Fibroblast of mammary gland (primary cell): ENCODE data around the gene ELOVL7.
"Not testable (repeated sequence)": the region's sequence is repeated elsewhere in the genome, so short reads cannot be mapped to it uniquely, and the experiment has no call there.

Source experiments
- DNase-seq: peaks from one replicate; pipeline ENCODE4 v3.0.0-alpha.2; 2010; ENCODE audit warnings: low read depth
- H3K4me3 ChIP-seq: 2 replicates; pipeline ENCODE4 v1.5.1; 2011; ENCODE audit warnings: low read depth, mild to moderate bottlenecking, low read length, moderate library complexity; ENCODE audit not compliant: control insufficient read depth
- CTCF ChIP-seq: conservative IDR thresholded peaks from 2 replicates; pipeline ENCODE4 v1.5.1; 2011; ENCODE audit warnings: low read depth, low read length, inconsistent platforms; ENCODE audit not compliant: control insufficient read depth, insufficient read depth

ELOVL7 gene

GRCh38 chr5:60823574-60823973 lies 20.5 kb downstream of the ELOVL7 start:
- no peak overlapping the region for H3K4me3 ChIP-seq
- no peak for DNase-seq
- no peak for TF ChIP-seq CTCF

GRCh38 chr5:60822285-60822556 lies 21.8 kb downstream of the ELOVL7 start:
- no peak overlapping the region for H3K4me3 ChIP-seq
- no peak for DNase-seq
- no peak for TF ChIP-seq CTCF

- TF ChIP-seq CTCF: no peak
- no peak overlapping the region for H3K4me3 ChIP-seq
- no peak for DNase-seq
Observed at GRCh38 chr5:60821488-60822284, 22.4 kb downstream of the ELOVL7 start.

- DNase-seq: no peak
- H3K4me3 ChIP-seq: no peak overlapping the region
- TF ChIP-seq CTCF: no peak
Observed at GRCh38 chr5:60820593-60821487, 23.2 kb downstream of the ELOVL7 start.

- not testable (repeated sequence) for H3K4me3 ChIP-seq, DNase-seq
Observed at GRCh38 chr5:60816138-60816537, 27.9 kb downstream of the ELOVL7 start.

GRCh38 chr5:60814498-60814897 lies 29.6 kb downstream of the ELOVL7 start:
- no peak for TF ChIP-seq CTCF
- DNase-seq: no peak
- no peak overlapping the region for H3K4me3 ChIP-seq

- no peak for DNase-seq
- no peak for TF ChIP-seq CTCF
Observed at GRCh38 chr5:60812426-60812825, 31.6 kb downstream of the ELOVL7 start.

More at GRCh38 chr5:60812426-60812825, 31.6 kb downstream of the ELOVL7 start:
- no peak overlapping the region for H3K4me3 ChIP-seq
